Endothelial cell of umbilical vein (primary cell): ENCODE measurements around the gene ARL11.

ENCODE experiments used
- CTCF ChIP-seq, 2 donors: IDR thresholded peaks; 1 replicate in 1 of 2; 2 replicates in 1 of 2; pipeline ENCODE4 v1.5.1; 2011; ENCODE audit warnings: low read length in 2 of 2, mild to moderate bottlenecking in 2 of 2, moderate library complexity in 2 of 2, control low read depth in 1 of 2, inconsistent platforms in 1 of 2, low read depth in 1 of 2; ENCODE audit not compliant: insufficient read depth in 1 of 2; ENCODE audit errors: extremely low read depth in 1 of 2
- FOS ChIP-seq: IDR thresholded peaks from 2 replicates; pipeline ENCODE4 v1.6.1; 2011; ENCODE audit warnings: mild to moderate bottlenecking, low read length, moderate library complexity, borderline replicate concordance; ENCODE audit not compliant: insufficient read depth
- POLR2A ChIP-seq: IDR thresholded peaks from 2 replicates; pipeline ENCODE4 v1.6.1; 2012; ENCODE audit warnings: low read depth, mild to moderate bottlenecking, control low read depth, low read length

DNA sequence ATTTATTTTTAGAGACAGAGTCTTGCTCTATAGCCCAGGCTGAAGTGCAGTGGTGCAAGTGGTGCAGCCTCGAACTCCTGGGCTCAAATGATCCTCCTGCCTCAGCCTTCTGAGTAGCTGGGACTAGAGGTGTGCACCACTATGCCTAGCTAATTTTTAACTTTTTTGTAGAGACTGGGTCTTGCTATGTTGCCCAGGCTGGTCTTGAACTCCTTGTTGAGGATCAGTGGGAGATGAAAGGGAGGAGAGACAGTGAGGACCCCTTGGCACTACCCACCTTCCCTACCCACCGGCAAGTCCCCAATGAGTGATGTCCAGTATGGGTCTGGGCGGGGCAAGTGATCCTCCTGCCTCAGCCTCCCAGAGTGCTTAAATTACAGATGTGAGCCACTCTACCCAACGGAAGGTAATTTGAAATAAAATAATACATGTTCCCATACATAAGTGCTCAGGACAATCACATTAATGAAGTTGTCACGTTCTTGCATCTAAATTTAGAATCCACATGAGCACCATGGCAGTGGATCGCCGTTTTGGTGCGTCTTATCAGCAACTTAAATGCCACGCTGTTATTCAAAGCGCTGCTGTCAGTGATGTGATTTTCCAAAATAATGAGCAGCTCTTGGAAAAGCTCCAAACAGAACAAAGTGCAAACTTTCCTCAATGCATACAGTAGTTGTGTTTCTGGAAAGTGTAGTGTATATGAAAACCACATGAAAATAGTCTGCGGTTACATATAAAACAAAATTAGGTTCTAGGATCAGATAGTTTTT, 5.9 kb upstream of the ARL11 start:
- TF ChIP-seq CTCF (IDR thresholded peaks at IDR 0.05; ENCODE audit: extremely low read depth in 1 of 2, insufficient read depth in 1 of 2, low read depth in 1 of 2, low read length in 2 of 2) (no peak), POLR2A (no peak), FOS (no peak)
